Muscle layer of duodenum (tissue), 2 donors: ENCODE data around the gene ATG9A.

Source experiments
- H3K27ac ChIP-seq: one replicate; pipeline ENCODE4 v1.7.0; 2013; ENCODE audit warnings: mild to moderate bottlenecking, low read length
- H3K27me3 ChIP-seq: one replicate; pipeline ENCODE4 v1.7.0; 2013; ENCODE audit warnings: low read depth, mild to moderate bottlenecking, control low read depth, low read length
- H3K36me3 ChIP-seq, 2 donors: one replicate each; pipeline ENCODE4 v1.7.0; 2013; ENCODE audit warnings: low read length in 2 of 2, control low read depth in 1 of 2, mild to moderate bottlenecking in 1 of 2; ENCODE audit not compliant: insufficient read depth in 2 of 2, control insufficient read depth in 1 of 2
- H3K4me1 ChIP-seq, 2 donors: one replicate each; pipeline ENCODE4 v1.7.0; 2013; ENCODE audit warnings: low read length in 2 of 2, mild to moderate bottlenecking in 2 of 2, control low read depth in 1 of 2, moderate library complexity in 1 of 2; ENCODE audit not compliant: insufficient read depth in 2 of 2, control insufficient read depth in 1 of 2
- H3K4me3 ChIP-seq, 2 donors: one replicate each; pipeline ENCODE4 v1.7.0; 2013; ENCODE audit warnings: low read length in 2 of 2, low read depth in 1 of 2, mild to moderate bottlenecking in 1 of 2
- H3K9me3 ChIP-seq, 2 donors: one replicate each; pipeline ENCODE4 v1.7.0; 2013; ENCODE audit warnings: low read length in 2 of 2, control low read depth in 1 of 2, mild to moderate bottlenecking in 1 of 2; ENCODE audit not compliant: control insufficient read depth in 1 of 2
- donor health status: healthy.

The ATG9A gene

DNA sequence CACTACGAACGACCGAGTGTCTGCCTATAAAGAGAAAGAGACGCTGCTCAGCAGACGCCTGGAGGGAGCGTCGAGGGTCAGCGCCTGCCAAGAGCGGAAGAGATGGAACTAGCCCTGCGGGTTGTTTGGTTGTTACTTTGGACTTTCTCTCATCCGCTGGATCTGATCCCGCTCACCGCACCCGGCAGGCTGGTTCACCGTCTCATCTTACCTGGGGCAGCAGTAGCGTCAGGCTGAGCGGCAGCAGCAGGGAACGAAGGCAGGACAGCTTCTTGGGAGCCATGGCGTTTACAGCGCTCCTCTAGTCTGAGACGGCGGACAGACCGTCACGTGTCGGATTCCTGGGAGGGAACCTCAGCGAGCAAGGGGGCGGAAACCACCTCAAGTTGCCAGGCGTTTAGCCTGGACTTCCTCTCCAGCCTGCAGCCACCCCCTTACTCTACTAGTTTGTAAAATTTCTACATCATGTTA lies 13.9 kb upstream of the ATG9A start:
- H3K4me3 ChIP-seq = peak overlapping the region; percentile 36 to 46
- peak overlapping the region; percentile 39 for H3K27ac ChIP-seq
- no peaks in the 10 kb centered on the region for H3K27me3 ChIP-seq
- peaks cover 13 to 32% of the 10 kb centered on the region in 2 donors for H3K36me3 ChIP-seq
- no peaks in the 10 kb centered on the region for H3K9me3 ChIP-seq
- H3K4me1 ChIP-seq = peaks cover 12 to 30% of the 10 kb centered on the region in 2 donors

DNA sequence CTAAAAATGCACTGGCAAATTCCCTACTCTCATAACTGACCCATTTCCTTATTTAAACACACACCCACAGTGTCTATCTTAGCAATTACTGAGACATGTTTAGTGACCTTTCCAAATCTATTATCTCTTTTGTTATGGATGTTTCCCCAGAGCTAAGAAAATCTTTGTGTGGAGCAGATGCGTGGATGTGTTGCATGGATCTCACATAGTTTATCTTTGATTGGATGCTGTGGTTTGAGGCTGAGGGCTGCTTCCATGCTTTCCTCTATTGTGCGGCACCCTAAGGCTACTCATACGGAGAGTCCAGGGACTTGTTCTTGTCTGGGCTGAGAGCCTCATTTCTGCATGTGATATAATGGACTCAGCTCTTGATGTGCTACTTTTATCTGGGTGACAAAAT lies 4.9 kb upstream of the ATG9A start:
- Histone ChIP-seq H3K27ac (no peak overlapping the region), H3K36me3 (peaks cover 57 to 77% of the 10 kb centered on the region in 2 donors), H3K4me1 (peaks cover 0 to 14% of the 10 kb centered on the region in 2 donors), H3K27me3 (no peaks in the 10 kb centered on the region), H3K9me3 (no peaks in the 10 kb centered on the region), H3K4me3 (no peak overlapping the region)

DNA sequence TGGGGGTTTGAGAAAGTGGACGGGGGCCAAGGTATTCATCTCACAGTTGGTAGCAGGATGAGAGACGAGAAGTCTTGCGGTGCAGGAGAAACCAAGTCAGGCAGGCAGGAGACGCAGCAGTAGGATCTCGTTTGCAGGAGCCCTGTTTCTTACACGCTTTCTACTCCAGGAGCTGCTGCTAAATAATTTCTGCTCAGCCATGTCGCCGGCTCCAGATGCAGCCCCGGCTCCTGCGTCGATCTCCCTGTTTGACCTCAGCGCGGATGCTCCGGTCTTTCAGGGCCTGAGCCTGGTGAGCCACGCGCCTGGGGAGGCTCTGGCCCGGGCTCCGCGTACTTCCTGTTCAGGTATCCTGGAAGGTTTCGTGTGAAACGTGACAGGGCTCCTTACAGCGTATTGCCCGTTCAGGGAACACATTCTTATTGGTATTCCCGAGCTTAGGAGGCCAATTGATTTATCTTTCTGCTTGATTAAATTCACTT lies 664 bp upstream of the ATG9A start:
- H3K9me3 ChIP-seq = no peaks in the 10 kb centered on the region
- peak overlapping the region; percentile 90 to 94 for H3K4me3 ChIP-seq
- peaks cover 10 to 29% of the 10 kb centered on the region in 2 donors for H3K4me1 ChIP-seq
- peaks cover 43% of the 10 kb centered on the region in 2 donors for H3K36me3 ChIP-seq
- peak overlapping the region; percentile 90 for H3K27ac ChIP-seq
- H3K27me3 ChIP-seq = no peaks in the 10 kb centered on the region

DNA sequence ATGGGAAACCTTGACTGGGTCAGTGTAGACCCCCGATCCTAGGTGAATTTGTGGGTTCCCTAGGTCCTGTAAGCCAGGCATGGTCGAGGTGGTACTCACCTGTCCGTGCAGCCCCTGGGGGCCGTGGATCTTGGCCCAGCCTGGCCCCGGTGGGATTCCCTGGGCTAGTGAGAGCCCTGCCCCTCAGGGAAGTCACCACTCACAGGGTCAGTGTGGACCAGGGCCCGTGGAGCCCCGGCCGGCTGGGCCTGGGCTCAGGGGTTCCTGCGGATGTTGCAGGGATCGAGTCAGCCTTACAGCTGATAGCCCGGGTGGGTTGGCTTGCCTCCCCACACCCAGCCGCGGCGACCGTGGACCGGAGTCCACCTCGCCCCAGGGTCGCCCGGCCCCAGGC lies 528 bp downstream of the ATG9A start:
- Histone ChIP-seq H3K27me3 (no peaks in the 10 kb centered on the region), H3K36me3 (peaks cover 43% of the 10 kb centered on the region in 2 donors), H3K9me3 (no peaks in the 10 kb centered on the region), H3K4me3 (peak overlapping the region; percentile 90 to 94), H3K27ac (peak overlapping the region; percentile 90), H3K4me1 (peaks cover 10 to 29% of the 10 kb centered on the region in 2 donors)

DNA sequence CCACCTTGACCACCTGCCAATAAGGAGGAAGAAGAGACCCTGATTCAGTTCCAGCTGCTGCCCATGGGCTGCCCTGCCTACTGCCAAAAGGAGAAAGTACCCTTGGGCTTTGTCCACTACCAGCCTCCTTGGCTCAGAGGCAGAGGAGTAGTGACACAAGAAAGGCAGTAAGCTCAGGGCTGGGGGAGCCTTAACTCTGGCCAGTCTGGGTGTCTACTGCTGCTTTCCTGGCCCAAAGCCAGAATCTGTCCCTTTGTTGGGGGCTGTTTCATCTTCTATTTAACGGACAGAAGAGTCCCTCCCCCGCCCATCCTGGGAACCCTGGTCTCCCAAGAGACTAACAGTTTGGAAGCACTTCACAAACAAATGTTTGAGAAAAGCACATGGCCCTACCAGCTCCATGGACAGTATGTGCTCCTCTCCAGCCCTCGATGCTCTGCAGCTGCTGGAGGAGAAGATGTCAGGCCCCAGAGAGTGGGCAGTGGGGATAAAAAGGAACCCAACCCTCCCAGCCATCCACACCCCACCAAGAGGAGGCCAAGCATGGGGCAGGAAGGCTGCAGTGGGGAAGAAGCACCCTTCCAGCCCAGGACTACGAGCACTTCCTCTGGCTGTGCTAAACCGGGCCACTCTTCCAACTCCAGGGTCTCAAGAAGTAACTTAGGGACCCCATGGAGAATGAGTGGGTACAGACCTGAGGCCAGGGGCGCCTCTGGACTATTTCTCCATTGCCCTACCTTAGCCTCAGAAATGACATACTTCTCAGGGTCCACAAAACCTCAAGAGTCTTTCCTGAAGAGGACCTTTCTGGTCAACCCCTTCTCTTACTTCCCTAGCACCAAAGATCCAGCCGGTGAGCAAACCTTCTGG lies 1.2 kb downstream of the ATG9A start:
- H3K27ac ChIP-seq = peak overlapping the region; percentile 90
- H3K36me3 ChIP-seq = peaks cover 43% of the 10 kb centered on the region in 2 donors

DNA sequence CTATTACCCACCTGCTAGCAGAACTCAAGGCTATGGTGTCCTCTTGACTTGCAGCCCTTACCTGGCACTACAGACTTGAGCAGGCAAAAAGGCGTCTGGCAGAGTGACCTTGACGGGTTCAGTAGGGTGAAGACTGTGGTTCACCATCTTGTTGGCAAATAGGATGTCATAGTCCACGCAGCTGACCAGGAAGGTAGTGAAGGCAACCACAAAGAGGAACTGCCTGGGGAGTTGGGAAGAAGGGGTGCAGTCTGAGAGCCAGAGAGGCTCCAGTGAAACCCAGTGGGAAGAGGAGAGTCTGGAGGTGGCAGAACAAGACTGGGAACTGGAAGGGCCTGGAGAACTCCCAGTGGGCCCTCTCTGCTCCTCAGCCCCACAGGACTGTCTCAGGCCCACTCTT lies 4.1 kb downstream of the ATG9A start:
- peaks cover 10 to 20% of the 10 kb centered on the region in 2 donors for H3K4me1 ChIP-seq
- H3K27ac ChIP-seq = no peak overlapping the region
- peaks cover 55% of the 10 kb centered on the region in 2 donors for H3K36me3 ChIP-seq
- no peak overlapping the region for H3K4me3 ChIP-seq
- H3K9me3 ChIP-seq = no peaks in the 10 kb centered on the region
- no peaks in the 10 kb centered on the region for H3K27me3 ChIP-seq

More for the DNA sequence above, 1.2 kb downstream of the ATG9A start:
- peak overlapping the region; percentile 90 to 94 for H3K4me3 ChIP-seq
- peaks cover 10 to 29% of the 10 kb centered on the region in 2 donors for H3K4me1 ChIP-seq
- H3K9me3 ChIP-seq = no peaks in the 10 kb centered on the region
- H3K27me3 ChIP-seq = no peaks in the 10 kb centered on the region

DNA sequence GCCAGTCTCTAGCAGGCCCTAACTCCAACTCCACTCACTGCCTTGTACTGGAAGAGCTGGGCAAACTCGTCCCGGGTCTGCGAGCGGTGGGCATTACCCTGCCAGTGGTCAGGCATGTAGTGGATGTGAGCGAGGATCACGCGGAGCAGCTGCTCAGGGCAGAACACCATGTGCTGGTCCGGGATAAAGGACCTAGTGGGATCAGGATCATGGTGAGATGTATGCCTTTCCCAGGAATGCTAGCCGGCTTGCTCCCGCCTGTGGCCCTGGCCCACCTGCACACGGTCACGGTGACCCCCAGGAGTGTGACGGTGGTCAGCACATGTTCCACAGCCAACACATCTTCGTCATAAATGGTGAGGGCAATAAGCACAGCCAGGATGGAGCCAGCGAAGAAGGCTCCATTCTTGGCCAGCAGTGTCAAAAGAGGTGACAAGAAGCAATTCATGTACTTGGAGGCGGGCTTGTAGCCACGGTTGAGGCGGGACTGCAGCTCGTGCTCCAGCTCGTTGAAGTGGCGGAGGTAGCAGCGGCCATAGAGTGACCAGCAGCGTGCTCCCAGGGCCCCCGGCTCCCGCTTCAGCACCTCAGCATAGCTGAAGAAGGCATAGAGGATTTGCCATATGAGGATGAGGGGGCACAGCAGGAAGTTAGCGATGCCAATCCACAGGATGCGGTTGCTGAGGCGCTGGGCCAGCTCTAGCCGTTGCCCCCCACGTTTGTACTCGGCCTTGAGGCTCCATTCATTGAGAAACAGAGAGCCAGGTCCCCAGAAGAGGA lies 5.4 kb downstream of the ATG9A start:
- no peak overlapping the region for H3K27ac ChIP-seq
- no peaks in the 10 kb centered on the region for H3K9me3 ChIP-seq
- no peaks in the 10 kb centered on the region for H3K27me3 ChIP-seq
- H3K36me3 ChIP-seq = peaks cover 55 to 62% of the 10 kb centered on the region in 2 donors
- peaks cover 17 to 29% of the 10 kb centered on the region in 2 donors for H3K4me1 ChIP-seq
- no peak overlapping the region for H3K4me3 ChIP-seq

DNA sequence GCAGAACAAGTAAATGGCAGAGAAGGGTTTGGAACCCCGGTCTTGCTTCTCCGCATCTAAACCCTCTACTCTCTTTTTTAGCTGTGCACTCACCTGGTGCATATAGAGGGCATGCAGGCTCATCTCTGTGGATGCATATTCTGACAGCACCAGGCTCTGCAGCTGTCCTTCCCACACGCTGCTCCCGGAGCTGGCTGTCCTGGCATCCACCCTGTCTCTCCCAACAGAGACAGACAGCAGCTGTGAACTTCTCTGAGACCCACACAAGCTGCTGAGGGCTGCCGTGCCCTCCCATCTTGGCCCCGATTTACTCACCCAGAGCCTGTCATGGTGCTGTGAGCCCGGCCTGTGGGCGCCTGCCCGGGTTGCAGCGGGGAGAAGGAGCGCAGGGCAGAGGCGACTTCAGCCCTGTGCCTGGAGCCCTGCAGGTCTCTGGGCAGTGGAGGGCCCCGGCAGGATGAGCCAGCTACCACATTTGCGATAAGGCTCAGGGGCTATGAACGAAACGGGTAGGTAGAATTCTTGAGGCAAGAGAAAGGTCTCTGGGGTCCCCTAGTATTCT lies 7.4 kb downstream of the ATG9A start:
- Histone ChIP-seq H3K4me1 (peaks cover 7 to 31% of the 10 kb centered on the region in 2 donors), H3K4me3 (no peak overlapping the region), H3K27ac (no peak overlapping the region), H3K9me3 (no peaks in the 10 kb centered on the region), H3K36me3 (peaks cover 55 to 69% of the 10 kb centered on the region in 2 donors), H3K27me3 (no peaks in the 10 kb centered on the region)

DNA sequence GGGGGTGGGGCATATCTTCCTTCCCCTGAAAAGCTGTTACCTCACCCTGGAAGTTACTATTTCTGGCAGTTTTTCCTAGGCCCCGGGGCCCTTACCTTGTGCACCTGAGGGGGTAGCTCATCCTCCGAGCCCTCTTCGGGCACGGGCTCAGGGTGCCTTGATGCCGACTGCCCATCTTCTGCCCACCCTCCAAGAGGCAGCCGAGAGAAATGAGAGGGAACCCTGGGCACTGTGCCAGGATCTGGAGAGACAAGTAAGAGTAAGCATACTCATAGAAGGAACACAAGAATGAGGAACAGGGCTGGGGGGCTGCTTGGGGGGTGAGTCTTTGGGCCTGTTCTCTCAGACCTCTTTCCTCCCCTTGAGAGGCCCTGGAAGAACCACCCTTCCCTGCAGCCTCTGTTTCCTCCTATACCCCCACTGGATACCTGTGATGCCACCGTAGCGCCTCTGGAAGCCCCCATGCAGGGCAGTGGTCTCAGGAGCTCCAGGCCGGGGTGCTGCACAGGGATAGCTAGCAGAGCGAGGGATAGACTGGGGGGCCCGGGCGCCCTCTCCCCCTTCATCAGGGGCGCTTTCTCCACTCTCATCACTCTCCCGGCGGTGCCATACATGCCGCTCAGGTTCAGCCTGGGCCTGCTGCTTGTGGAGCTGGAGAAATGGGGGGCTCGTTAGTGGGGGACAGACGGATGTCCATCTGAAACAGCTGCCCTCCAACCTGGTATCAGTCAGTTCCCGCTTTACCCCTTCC lies 8.6 kb downstream of the ATG9A start:
- Histone ChIP-seq H3K4me1 (peaks cover 7 to 35% of the 10 kb centered on the region in 2 donors), H3K27ac (no peak overlapping the region), H3K4me3 (no peak overlapping the region), H3K9me3 (no peaks in the 10 kb centered on the region), H3K27me3 (no peaks in the 10 kb centered on the region), H3K36me3 (peaks cover 54 to 77% of the 10 kb centered on the region in 2 donors)

DNA sequence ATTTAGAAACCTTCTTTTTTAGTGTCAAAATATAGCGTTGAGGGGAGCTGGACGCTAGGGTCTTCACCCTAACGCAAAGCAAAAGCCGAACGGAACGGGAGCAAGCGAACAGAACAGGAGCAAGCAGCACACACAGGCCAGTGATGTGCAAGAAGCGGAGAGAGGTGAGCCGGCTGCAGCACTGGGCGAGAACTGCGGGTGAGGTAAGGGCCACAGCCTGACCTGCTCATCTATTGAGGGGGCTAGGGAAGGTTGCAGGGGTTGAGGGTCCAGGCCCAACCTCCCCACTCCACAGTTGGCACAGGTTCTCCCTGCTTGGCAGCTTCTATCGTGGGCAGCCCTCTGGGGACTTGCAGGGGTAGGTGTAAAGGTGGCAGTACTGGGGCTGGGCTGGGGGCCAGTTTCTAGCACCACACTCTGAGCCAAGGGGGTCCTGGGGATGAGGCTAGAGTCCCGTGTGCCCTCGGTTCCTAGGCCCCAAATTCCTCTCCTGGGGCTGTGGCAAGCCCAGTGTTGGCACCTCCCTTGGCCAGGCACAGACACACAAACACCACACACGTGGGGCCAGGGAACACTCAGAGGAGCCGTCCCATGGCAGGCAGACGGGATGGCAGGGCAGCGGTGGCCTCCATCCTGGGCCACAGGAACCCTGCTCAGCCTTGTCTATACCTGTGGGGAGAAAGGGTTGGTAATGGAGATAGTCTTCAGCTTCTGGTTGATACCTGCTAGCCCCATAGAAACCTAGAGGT lies 9.5 kb downstream of the ATG9A start:
- Histone ChIP-seq H3K4me3 (peak overlapping the region in 1 of 2 donors; percentile 75), H3K4me1 (peaks cover 7 to 35% of the 10 kb centered on the region in 2 donors), H3K27me3 (no peaks in the 10 kb centered on the region), H3K9me3 (no peaks in the 10 kb centered on the region), H3K27ac (peak overlapping the region; percentile 69), H3K36me3 (peaks cover 47 to 76% of the 10 kb centered on the region in 2 donors)
